PC-9 (cell line): ENCODE data around the gene TMSB4X.

ENCODE experiments used
- CTCF ChIP-seq: fragments of 200-600 bp; sonication (generic); conservative IDR thresholded peaks from 2 replicates; pipeline ENCODE4 v1.6.1; 2017; ENCODE audit warnings: mixed run types, antibody characterized with exemption, mild to moderate bottlenecking, moderate library complexity
- EZH2 ChIP-seq: fragments of 200-600 bp; sonication (generic); IDR thresholded peaks from 2 replicates; pipeline ENCODE4 v1.8.0; 2017; ENCODE audit warnings: antibody characterized with exemption, low read depth

- TF ChIP-seq CTCF (no peak), EZH2 (no peak)
These were observed 45.2 kb upstream of the TMSB4X start for GRCh38 chrX:12929701-12930100.
